Activated naive CD4-positive, alpha-beta T cell treated with anti-CD3 and anti-CD28 coated beads, Interleukin-2, amount 50 U/mL, for 16 hours (primary cell): ENCODE measurements around the gene VAV2.

Experiments used
- DNase-seq: peaks from one replicate; pipeline ENCODE4 v3.0.0-alpha.2; 2020

The VAV2 gene

GRCh38 chr9:133830711-133831110, 161.4 kb downstream of the VAV2 start:
- no peak for DNase-seq

- DNase-seq: no peak
Observed at GRCh38 chr9:133830310-133830709, 161.8 kb downstream of the VAV2 start.

GRCh38 chr9:133828338-133828997, 163.7 kb downstream of the VAV2 start:
- DNase-seq: no peak

- DNase-seq: no peak
Observed at GRCh38 chr9:133826289-133827085, 165.6 kb downstream of the VAV2 start.

- no peak for DNase-seq
Observed at GRCh38 chr9:133825555-133826218, 166.4 kb downstream of the VAV2 start.

- DNase-seq: no peak
Observed at GRCh38 chr9:133824802-133825186, 167.3 kb downstream of the VAV2 start.

- DNase-seq: no peak
Observed at GRCh38 chr9:133824106-133824801, 167.9 kb downstream of the VAV2 start.

GRCh38 chr9:133823189-133824105, 168.7 kb downstream of the VAV2 start:
- DNase-seq: no peak

GRCh38 chr9:133822430-133823065, 169.6 kb downstream of the VAV2 start:
- no peak for DNase-seq

GRCh38 chr9:133821601-133822429, 170.3 kb downstream of the VAV2 start:
- DNase-seq: no peak

- DNase-seq: no peak
Observed at GRCh38 chr9:133819923-133820322, 172.2 kb downstream of the VAV2 start.

GRCh38 chr9:133818444-133818843, 173.7 kb downstream of the VAV2 start:
- no peak for DNase-seq

GRCh38 chr9:133815781-133816180, 176.3 kb downstream of the VAV2 start:
- DNase-seq: no peak

- no peak for DNase-seq
Observed at GRCh38 chr9:133814586-133815208, 177.4 kb downstream of the VAV2 start.

- DNase-seq: no peak
Observed at GRCh38 chr9:133813749-133814585, 178.2 kb downstream of the VAV2 start.

- no peak for DNase-seq
Observed at GRCh38 chr9:133812941-133813748, 179.0 kb downstream of the VAV2 start.

- no peak for DNase-seq
Observed at GRCh38 chr9:133812077-133812868, 179.9 kb downstream of the VAV2 start.

GRCh38 chr9:133811471-133811870, 180.7 kb downstream of the VAV2 start:
- DNase-seq: no peak
